COLO668 (cell line): ENCODE measurements around the gene PTGES.
"Not testable (repeated sequence)": the region's sequence is repeated elsewhere in the genome, so short reads cannot be mapped to it uniquely, and the experiment has no call there.

Experiments
- DNase-seq: peaks from one replicate; lab custom pipeline; 2025; ENCODE audit not compliant: unreplicated experiment; lab: John Stamatoyannopoulos, UW

The PTGES gene

GRCh38 chr9:129752900-129753729 is at the start of gene PTGES:
Gene PTGES (minus strand): TSS chr9:129753042. CDS start chr9:129753012, 30 bp downstream.
- peak; percentile 45 for DNase-seq

GRCh38 chr9:129801504-129801903 is 48.7 kb upstream of the PTGES start:
- no peak for DNase-seq

GRCh38 chr9:129798973-129799372 is 46.1 kb upstream of the PTGES start:
- DNase-seq, result no peak

- not testable (repeated sequence) for DNase-seq
Measured at GRCh38 chr9:129796029-129796428, 43.2 kb upstream of the PTGES start.

- DNase-seq, result no peak
Measured at GRCh38 chr9:129794549-129794948, 41.7 kb upstream of the PTGES start.

- no peak for DNase-seq
Measured at GRCh38 chr9:129786481-129786880, 33.6 kb upstream of the PTGES start.

- no peak for DNase-seq
Measured at GRCh38 chr9:129785866-129786265, 33.0 kb upstream of the PTGES start.

- DNase-seq, result not testable (repeated sequence)
Measured at GRCh38 chr9:129784970-129785369, 32.1 kb upstream of the PTGES start.

GRCh38 chr9:129783516-129784361 is 30.9 kb upstream of the PTGES start:
- DNase-seq, result peak; percentile 39

GRCh38 chr9:129781981-129782380 is 29.1 kb upstream of the PTGES start:
- no peak for DNase-seq

- DNase-seq, result no peak
Measured at GRCh38 chr9:129781131-129781530, 28.3 kb upstream of the PTGES start.

- DNase-seq, result no peak
Measured at GRCh38 chr9:129779560-129780190, 26.8 kb upstream of the PTGES start.

- DNase-seq, result no peak
Measured at GRCh38 chr9:129778469-129778868, 25.6 kb upstream of the PTGES start.

- no peak for DNase-seq
Measured at GRCh38 chr9:129777769-129778130, 24.9 kb upstream of the PTGES start.

- peak; percentile 55 for DNase-seq
Measured at GRCh38 chr9:129776938-129777768, 24.3 kb upstream of the PTGES start.

- no peak for DNase-seq
Measured at GRCh38 chr9:129776566-129776937, 23.7 kb upstream of the PTGES start.

GRCh38 chr9:129776096-129776495 is 23.3 kb upstream of the PTGES start:
- not testable (repeated sequence) for DNase-seq

GRCh38 chr9:129775448-129775798 is 22.6 kb upstream of the PTGES start:
- no peak for DNase-seq

GRCh38 chr9:129774791-129775447 is 22.1 kb upstream of the PTGES start:
- no peak for DNase-seq
